ENCODE data around the gene ZNF789. TPM values are rescaled to one million over a fixed set of nuclear protein-coding genes. Genes with fewer than 3 reads are reported as not detected.

The ZNF789 gene
- total and polyA plus RNA-seq, 4 donors, result 1.6 to 7.4 (median 4.8) TPM

GRCh38 chr7:99505324-99505662, 32.6 kb downstream of the ZNF789 start:
- TF ChIP-seq NR2F2 (IDR thresholded peaks at IDR 0.05) (no peak), HNF4A (conservative IDR thresholded peaks at IDR 0.05) (peak in 1 of 2 donors; percentile 36)
- DNase-seq (ENCODE audit: low spot score), result no peak
- peak overlapping the region; percentile 61 to 90 for H3K9ac ChIP-seq (ENCODE audit: low read depth in 1 of 2, low read length in 2 of 2)
- H3K36me3 ChIP-seq (ENCODE audit: control insufficient read depth in 4 of 4, insufficient read depth in 3 of 4, low read depth in 1 of 4, low read length in 3 of 4), result peaks cover 0 to 2% (median 0%) of the 10 kb centered on the region in 4 donors
- H3K9me3 ChIP-seq (ENCODE audit: control insufficient read depth in 4 of 4, low read length in 3 of 4), result no peaks in the 10 kb centered on the region
- no peaks in the 10 kb centered on the region for H3K27me3 ChIP-seq (ENCODE audit: control insufficient read depth in 4 of 4, insufficient read depth in 4 of 4, low read length in 3 of 4)
- H3K4me3 ChIP-seq (ENCODE audit: low read depth in 1 of 3, low read length in 3 of 3), result peak overlapping the region; percentile 80 to 98 (median 88)
- WGBS, result 1% methylated on average over 11 of the region's 11 CpGs
- H3K27ac ChIP-seq (ENCODE audit: low read depth in 1 of 2, low read length in 2 of 2), result peak overlapping the region; percentile 94 to 98
- H3K4me1 ChIP-seq (ENCODE audit: control insufficient read depth in 4 of 4, insufficient read depth in 4 of 4, low read length in 3 of 4), result peaks cover 5 to 27% (median 24%) of the 10 kb centered on the region in 4 donors

GRCh38 chr7:99514050-99514449, 41.4 kb downstream of the ZNF789 start:
- DNase-seq (ENCODE audit: low spot score), result no peak
- Histone ChIP-seq H3K9ac (ENCODE audit: low read depth in 1 of 2, low read length in 2 of 2) (no peak overlapping the region), H3K4me3 (ENCODE audit: low read depth in 1 of 3, low read length in 3 of 3) (no peak overlapping the region), H3K27me3 (ENCODE audit: control insufficient read depth in 4 of 4, insufficient read depth in 4 of 4, low read length in 3 of 4) (no peaks in the 10 kb centered on the region), H3K27ac (ENCODE audit: low read depth in 1 of 2, low read length in 2 of 2) (no peak overlapping the region), H3K4me1 (ENCODE audit: control insufficient read depth in 4 of 4, insufficient read depth in 4 of 4, low read length in 3 of 4) (no peaks in the 10 kb centered on the region), H3K9me3 (ENCODE audit: control insufficient read depth in 4 of 4, low read length in 3 of 4) (no peaks in the 10 kb centered on the region), H3K36me3 (ENCODE audit: control insufficient read depth in 4 of 4, insufficient read depth in 3 of 4, low read depth in 1 of 4, low read length in 3 of 4) (peaks cover 4 to 28% (median 26%) of the 10 kb centered on the region in 4 donors)
- 91% methylated on average over 1 of the region's 1 CpG for WGBS
- TF ChIP-seq, protein P1, sequence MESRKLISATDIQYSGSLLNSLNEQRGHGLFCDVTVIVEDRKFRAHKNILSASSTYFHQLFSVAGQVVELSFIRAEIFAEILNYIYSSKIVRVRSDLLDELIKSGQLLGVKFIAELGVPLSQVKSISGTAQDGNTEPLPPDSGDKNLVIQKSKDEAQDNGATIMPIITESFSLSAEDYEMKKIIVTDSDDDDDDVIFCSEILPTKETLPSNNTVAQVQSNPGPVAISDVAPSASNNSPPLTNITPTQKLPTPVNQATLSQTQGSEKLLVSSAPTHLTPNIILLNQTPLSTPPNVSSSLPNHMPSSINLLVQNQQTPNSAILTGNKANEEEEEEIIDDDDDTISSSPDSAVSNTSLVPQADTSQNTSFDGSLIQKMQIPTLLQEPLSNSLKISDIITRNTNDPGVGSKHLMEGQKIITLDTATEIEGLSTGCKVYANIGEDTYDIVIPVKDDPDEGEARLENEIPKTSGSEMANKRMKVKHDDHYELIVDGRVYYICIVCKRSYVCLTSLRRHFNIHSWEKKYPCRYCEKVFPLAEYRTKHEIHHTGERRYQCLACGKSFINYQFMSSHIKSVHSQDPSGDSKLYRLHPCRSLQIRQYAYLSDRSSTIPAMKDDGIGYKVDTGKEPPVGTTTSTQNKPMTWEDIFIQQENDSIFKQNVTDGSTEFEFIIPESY (IDR thresholded peaks at IDR 0.05), result no peak
- TF ChIP-seq GABPA (IDR thresholded peaks at IDR 0.05 in 1 of 2, conservative IDR thresholded peaks at IDR 0.05 in 1 of 2) (no peak), SP1 (IDR thresholded peaks at IDR 0.05) (no peak), YY1 (IDR thresholded peaks at IDR 0.05) (no peak), NR2F2 (IDR thresholded peaks at IDR 0.05) (no peak), TAF1 (conservative IDR thresholded peaks at IDR 0.05) (no peak)
- TF ChIP-seq, protein P2, sequence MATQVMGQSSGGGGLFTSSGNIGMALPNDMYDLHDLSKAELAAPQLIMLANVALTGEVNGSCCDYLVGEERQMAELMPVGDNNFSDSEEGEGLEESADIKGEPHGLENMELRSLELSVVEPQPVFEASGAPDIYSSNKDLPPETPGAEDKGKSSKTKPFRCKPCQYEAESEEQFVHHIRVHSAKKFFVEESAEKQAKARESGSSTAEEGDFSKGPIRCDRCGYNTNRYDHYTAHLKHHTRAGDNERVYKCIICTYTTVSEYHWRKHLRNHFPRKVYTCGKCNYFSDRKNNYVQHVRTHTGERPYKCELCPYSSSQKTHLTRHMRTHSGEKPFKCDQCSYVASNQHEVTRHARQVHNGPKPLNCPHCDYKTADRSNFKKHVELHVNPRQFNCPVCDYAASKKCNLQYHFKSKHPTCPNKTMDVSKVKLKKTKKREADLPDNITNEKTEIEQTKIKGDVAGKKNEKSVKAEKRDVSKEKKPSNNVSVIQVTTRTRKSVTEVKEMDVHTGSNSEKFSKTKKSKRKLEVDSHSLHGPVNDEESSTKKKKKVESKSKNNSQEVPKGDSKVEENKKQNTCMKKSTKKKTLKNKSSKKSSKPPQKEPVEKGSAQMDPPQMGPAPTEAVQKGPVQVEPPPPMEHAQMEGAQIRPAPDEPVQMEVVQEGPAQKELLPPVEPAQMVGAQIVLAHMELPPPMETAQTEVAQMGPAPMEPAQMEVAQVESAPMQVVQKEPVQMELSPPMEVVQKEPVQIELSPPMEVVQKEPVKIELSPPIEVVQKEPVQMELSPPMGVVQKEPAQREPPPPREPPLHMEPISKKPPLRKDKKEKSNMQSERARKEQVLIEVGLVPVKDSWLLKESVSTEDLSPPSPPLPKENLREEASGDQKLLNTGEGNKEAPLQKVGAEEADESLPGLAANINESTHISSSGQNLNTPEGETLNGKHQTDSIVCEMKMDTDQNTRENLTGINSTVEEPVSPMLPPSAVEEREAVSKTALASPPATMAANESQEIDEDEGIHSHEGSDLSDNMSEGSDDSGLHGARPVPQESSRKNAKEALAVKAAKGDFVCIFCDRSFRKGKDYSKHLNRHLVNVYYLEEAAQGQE (IDR thresholded peaks at IDR 0.05), result no peak

GRCh38 chr7:99521399-99521798, 48.7 kb downstream of the ZNF789 start:
- Histone ChIP-seq H3K9ac (ENCODE audit: low read depth in 1 of 2, low read length in 2 of 2) (no peak overlapping the region), H3K36me3 (ENCODE audit: control insufficient read depth in 4 of 4, insufficient read depth in 3 of 4, low read depth in 1 of 4, low read length in 3 of 4) (peaks cover 12 to 32% (median 20%) of the 10 kb centered on the region in 4 donors), H3K4me1 (ENCODE audit: control insufficient read depth in 4 of 4, insufficient read depth in 4 of 4, low read length in 3 of 4) (no peaks in the 10 kb centered on the region), H3K4me3 (ENCODE audit: low read depth in 1 of 3, low read length in 3 of 3) (no peak overlapping the region), H3K27ac (ENCODE audit: low read depth in 1 of 2, low read length in 2 of 2) (no peak overlapping the region), H3K9me3 (ENCODE audit: control insufficient read depth in 4 of 4, low read length in 3 of 4) (no peaks in the 10 kb centered on the region), H3K27me3 (ENCODE audit: control insufficient read depth in 4 of 4, insufficient read depth in 4 of 4, low read length in 3 of 4) (no peaks in the 10 kb centered on the region)
- TF ChIP-seq GABPA (IDR thresholded peaks at IDR 0.05 in 1 of 2, conservative IDR thresholded peaks at IDR 0.05 in 1 of 2) (no peak), NR2F2 (IDR thresholded peaks at IDR 0.05) (no peak), JUND (IDR thresholded peaks at IDR 0.05) (no peak), RXRA (IDR thresholded peaks at IDR 0.05) (no peak), HNF4A (conservative IDR thresholded peaks at IDR 0.05) (no peak), SP1 (IDR thresholded peaks at IDR 0.05) (no peak)
- 93% methylated on average over 3 of the region's 3 CpGs for WGBS
- no peak for DNase-seq (ENCODE audit: low spot score)

All from liver (tissue), 9 donors.